Left colon (tissue), 2 donors: Measurements from ENCODE around the gene CEP57. TPM values are rescaled to one million over a fixed set of nuclear protein-coding genes. Genes with fewer than 3 reads are reported as not detected.

Source experiments
- ATAC-seq: fragments of 200-7000 bp; cut with Tn5 transposase; one replicate; pipeline ENCODE4 v1.9.1; 2020; ENCODE audit warnings: mild to moderate bottlenecking, moderate library complexity
- DNase-seq, 2 donors: peaks; one replicate each; pipeline ENCODE4 v3.0.0-alpha.2; 2020
- intact Hi-C, 2 donors: fragments of 100-400 bp; cut with DNase I in 1 of 2; cut with micrococcal nuclease in 1 of 2; formaldehyde crosslinking; loops; one replicate each; pipeline versions ENCODE4 v1.11.2 to v1.14.0; 2022; cut with DNase I, micrococcal nuclease
- long read RNA-seq: library from polyadenylated mRNA; unstranded; transcript quantifications from one replicate; pipeline ENCODE4 v2.0.0, GENCODE V29; 2021
- total RNA-seq, 2 donors: library from RNA; stranded (reverse); fragmentation: NEBNext Ultra II Directional; extraction: Animal tissue kit (Norgen Biotek cat#: 25700); gene quantifications; one replicate each; pipeline ENCODE4 v1.2.1, GENCODE V29; 2021
- donor health status: DM: no; HTN: no; CAD: no.
- donor health status: DM: yes; HTN: yes; CAD: no.

CEP57 gene
- 10 to 100 TPM; 29.4 to 31.7 TPM for total RNA-seq
- long read RNA-seq, transcript CEP57-202 (11 exons, 3,178 nt): major isoform, 11 of 31 reads
- long read RNA-seq, transcript CEP57-210 (7 exons, 2,084 nt): minor isoform, 7 of 31 reads
- long read RNA-seq, partial matches to known transcripts: 5 of 31 reads
- long read RNA-seq, other reads (novel, unspliced or antisense): 7 of 31 reads

DNA sequence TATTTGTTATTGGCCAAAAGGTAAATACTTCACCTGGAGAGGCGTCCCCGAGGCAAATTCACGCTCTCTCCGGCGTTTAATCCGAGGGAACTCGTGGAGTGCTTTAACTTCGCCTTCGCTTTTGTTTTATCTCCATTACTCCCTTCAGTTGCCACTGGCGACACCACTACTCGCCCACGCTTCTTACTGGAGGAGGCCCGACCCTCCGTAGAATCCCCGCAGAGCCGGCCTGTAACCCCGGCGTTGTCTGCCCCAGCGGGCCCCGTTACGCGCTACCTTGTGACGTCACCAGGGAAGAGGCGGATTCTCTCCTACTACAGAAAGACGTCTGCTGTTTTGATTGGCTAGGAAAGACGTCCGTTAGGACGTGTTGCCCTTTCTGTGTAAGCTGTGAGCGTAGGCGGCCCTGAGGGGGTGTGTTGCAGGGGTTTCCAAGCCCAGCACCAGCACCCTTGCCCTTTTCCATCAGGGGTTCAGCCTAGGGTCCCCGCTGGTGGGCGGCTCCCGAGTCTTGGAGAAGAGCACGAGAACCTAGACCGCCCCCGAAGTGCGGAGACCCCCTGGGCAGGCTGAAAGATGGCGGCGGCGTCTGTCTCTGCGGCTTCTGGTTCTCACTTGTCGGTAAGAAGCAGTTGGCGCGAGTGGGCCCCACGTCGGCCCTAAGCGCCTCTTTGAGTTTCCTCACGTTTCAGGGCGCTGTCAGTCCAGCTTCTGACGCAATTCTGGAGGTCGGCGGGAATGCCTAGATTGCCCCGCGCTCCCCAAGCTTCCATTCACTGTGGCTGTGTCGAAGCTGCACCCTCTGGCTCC, at the start of gene CEP57:
Gene CEP57, plus strand, starts transcription at position 376 of the 810 bp plus-strand sequence. Its CDS starts 201 bp downstream, at position 577.
- intact Hi-C loops: no loop called here
- ATAC-seq (peak; percentile 83), DNase-seq (peak; percentile 95 to 97)

DNA sequence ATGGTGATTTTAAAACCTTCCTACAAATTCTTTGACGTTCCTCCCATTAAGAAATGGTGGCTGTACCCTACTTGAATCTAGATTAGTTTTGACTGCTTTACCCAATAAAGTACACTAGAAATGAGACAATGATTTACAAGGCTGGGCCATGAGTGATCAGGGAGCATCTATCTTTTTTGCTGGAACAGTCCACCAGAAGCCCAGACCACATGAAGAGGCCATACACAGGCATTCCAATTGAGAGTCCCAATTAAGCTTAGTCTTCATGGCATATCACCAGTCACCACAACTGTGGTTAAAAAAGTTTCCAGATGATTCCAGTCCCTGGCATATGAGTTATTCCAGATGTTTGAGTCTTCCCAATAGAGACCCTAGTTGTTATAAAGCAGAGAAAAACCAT, 40.2 kb upstream of the CEP57 start:
- intact Hi-C loops: no loop called here
- DNase-seq (no peak), ATAC-seq (no peak)

DNA sequence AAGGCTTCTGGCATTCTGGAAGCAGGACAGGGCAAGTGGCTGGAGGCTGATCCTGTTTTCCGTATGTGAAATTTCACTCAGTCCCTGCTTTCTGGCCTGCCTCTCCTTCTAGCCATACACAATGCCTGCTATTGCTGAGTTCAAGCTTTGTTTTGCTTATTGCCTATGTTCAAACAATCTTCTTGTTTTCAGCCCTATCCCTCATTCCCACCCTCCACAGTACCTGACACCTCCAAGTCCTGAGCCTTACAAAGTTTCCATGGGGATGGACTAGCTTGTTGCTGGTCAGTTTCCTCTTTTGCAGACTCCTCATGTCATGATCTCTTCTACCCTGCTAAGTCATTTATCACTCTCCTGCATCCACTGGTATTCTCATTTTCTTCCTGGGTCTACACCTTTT, 38.8 kb upstream of the CEP57 start:
- no peak for DNase-seq
- ATAC-seq: no peak
- intact Hi-C loops: no loop called here

DNA sequence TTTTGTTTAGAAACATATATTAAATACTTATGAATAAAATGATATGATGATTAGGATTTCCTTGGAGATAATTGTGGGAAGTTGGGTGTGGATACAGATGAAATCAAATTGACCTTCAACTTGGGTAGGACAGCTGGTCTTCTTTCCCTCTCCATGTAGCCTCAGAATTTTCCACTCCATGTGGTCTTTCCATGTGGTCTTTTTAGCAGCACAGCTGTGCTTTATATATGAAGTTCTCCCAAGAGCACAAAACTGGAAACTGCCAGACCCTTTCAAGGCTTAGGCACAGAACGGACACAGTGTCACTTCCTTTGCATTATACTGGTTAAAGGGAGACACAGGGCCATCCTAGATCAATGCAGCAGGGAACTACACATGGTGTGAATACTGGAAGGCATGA, 29.4 kb upstream of the CEP57 start:
- intact Hi-C loops: loop anchor here (5.0 to 10.0 kb wide), 2 partner anchors 606 to 609 kb away; no protein-coding TSS in a partner anchor
- DNase-seq: no peak
- no peak for ATAC-seq

DNA sequence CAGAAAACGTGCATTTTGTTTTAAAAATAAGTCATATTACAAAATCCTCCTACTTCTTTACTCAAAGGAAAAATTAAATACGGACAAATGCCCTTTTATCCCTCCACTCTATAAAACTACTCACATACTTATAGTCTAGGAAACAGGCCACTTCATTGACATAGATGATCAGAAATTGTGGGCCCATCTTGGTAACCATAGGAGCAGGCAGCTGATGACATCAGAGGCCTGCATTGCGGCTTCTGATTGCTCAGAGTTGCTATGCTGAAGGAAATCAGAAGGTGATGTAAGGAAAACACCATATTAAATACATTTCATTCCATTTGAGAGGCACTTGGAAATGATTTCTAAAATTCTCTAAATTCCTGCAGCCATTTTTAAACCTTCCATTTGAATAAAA, 27.8 kb upstream of the CEP57 start:
- DNase-seq (no peak), ATAC-seq (no peak)
- intact Hi-C loops: loop anchor here (5.0 to 10.0 kb wide), 2 partner anchors 608 to 610 kb away; no protein-coding TSS in a partner anchor

DNA sequence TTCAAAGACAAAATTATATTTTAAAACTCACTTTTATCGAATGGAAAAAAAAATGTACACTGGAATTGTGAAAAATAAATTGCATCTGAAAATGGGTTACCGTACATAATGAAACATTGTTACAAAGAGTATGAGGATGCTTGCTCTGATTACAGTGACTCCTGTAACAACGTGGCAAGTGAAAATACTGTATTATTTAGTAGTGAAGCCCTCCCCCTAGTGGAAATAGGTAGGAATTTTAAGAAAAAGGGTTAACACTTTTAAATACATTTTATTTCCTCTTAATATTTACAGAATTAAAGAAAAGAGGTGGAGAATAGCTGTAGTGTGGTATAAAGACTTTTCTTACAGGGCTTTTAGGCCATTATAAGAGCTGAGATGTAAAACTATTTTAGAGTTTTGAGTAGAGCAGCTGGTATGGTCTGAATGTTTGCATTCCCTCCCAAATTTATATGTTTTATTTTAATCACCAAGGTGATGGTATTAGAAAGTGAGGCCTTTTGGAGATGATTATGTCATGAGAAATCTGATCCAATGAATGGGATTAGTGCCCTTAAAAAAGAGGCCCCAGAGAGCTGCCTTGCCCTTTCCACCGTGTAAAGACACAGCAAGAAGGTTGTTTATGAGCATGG, 25.9 kb upstream of the CEP57 start:
- ATAC-seq: peak; percentile 61
- no peak for DNase-seq
- intact Hi-C loops: loop anchor here (5.0 to 10.0 kb wide), 2 partner anchors 610 to 612 kb away; no protein-coding TSS in a partner anchor

DNA sequence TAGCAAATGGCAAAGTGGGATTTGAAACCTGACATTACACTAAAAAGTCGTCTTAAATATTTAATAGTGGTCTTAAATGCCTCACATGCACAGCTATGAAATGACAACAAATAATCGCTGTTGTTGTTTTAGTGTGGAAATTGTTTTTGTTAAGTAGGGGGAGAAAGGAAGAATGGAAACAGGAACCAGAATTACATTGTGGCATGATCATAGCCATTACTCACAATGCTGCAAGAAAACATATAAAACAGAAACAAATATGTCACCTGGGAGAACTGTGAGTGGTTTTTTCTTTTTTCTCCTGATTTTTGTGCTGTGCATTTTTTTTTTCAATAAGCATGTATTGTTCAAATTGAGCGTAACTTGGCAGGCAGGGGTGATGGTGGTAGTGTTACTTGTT, 23.6 kb upstream of the CEP57 start:
- intact Hi-C loops: loop anchor here in 1 of 2 donors (10.0 kb wide), 1 partner anchor 612 kb away; no protein-coding TSS in a partner anchor
- ATAC-seq: no peak

DNA sequence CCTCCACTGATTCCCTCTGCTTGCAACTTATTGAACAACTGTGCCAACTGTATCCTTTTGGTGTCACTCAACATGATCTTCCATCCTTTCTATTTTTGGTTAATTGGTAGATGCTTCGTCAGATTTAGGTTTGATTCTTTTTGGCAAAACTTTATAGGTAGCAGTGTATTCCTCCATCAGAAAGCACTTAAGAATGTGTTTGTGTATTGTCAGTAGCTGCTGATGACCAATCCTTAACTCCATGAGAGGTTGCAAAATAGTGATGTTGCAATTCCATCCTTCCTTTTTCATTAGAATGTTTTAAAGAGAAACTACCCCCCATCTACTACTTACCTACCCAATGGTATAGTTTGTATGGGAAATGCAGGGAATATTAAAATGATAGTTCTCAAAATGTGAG, 22.8 kb upstream of the CEP57 start:
- intact Hi-C loops: loop anchor here in 1 of 2 donors (10.0 kb wide), 1 partner anchor 613 kb away; no protein-coding TSS in a partner anchor
- ATAC-seq (no peak), DNase-seq (no peak)

More for the DNA sequence above, 23.6 kb upstream of the CEP57 start:
- DNase-seq: no peak

DNA sequence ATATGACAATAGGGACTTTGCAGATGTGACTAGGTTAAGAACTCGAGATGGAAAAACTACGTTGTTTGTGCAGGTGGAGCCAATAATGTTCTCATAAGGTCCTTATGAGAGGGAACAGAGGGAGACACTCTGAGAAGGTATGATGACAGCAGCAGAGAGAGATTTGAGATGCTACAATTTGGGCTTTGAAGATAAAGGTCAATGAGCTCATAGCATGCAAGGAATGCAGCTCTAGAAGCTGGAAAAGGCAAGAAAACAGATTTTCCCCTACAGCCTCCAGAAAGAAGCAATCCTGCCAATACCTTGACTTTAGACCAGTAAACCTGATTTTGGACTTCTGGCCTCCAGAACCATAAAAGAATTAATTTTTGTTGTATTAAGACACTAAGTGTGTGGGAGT, 21.8 kb upstream of the CEP57 start:
- ATAC-seq (no peak), DNase-seq (no peak)
- intact Hi-C loops: loop anchor here in 1 of 2 donors (10.0 kb wide), 1 partner anchor 614 kb away; no protein-coding TSS in a partner anchor

DNA sequence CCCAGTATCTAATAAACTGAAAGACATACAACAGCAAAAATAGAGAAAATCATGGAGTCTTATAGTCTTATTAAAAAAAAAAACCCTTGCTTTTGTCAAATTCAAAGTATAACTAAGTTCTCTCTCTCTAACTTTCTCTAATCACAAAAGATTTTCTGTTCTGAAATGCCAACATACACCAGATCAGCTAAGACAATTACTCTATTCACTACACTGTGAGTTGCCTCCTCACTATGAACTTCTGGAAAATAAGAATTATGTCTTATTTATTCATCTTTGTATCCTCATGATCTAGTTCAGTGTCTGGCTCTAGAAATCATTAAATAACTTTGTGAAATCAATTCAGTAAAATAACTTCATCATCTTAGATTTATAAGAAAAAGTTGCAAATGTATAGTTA, 13.4 kb upstream of the CEP57 start:
- ATAC-seq: no peak
- no peak for DNase-seq
- intact Hi-C loops: no loop called here

DNA sequence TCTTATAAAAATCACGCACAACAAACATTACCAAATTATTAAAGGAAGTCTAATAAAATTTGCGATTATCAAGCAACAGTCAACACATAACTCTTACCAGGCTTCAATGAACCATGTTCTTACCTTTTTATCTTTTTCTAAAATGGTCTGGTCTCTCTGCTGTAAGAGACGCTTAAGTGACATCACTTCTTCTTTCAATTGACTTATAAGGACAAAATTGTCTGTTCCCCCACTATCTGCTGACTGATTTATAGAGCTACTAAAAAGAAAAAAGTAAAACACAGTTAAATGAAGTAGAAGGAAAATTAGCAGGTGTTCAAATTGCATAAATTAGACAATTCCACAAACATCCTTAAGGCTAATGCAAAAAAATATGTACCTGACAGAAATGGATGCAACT, 11.6 kb upstream of the CEP57 start:
- intact Hi-C loops: no loop called here
- DNase-seq (no peak), ATAC-seq (no peak)

DNA sequence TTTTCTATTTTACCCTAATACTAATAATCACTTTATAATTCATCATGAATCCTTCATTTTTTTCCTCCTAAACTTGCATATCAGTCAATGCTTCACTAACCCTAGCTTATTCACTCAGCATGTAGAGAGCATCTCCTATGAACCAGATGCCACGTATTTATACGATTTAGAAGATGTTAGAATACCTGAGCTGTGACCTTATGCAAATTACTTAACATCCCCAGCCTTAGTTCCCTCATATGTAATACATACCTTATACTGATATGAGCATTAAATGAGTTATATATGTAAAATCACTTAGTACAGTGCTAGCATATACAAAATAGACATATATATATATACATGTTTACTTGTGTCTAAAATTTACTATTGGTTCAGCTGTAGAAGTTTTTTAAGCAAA, 9.8 kb upstream of the CEP57 start:
- intact Hi-C loops: no loop called here

DNA sequence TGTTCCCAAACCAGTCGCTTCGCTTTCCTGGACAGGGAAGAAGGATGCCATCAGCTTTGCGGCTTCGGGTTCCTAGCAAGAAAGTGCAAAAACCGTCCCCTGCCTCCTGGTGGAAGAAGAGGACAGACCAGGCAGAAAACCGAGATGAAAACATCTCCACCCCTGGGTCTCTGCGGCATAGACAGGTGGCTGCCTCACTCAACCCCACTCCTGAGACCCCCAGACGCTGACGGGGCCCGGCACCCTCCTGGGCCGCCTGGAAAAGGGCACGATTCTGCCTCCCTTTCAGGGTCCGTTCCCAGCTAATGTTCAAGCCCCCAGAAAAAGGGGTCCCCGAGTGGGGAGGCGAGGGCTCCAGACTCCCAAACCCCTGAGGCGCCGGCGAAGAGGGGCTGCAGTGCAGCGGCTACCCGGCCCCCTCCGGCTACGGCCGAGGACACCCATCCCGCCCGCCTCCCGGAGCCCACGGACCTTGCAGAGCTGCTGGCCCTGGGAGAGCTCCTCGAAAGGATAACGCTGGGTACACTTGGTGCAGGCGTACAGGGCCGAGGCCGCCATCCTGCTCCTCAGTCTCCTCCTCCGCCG, 1.3 kb upstream of the CEP57 start:
- peak in 1 of 2 donors; percentile 46 for DNase-seq
- no peak for ATAC-seq
- intact Hi-C loops: no loop called here

More for the DNA sequence above, 9.8 kb upstream of the CEP57 start:
- DNase-seq (no peak), ATAC-seq (no peak)

DNA sequence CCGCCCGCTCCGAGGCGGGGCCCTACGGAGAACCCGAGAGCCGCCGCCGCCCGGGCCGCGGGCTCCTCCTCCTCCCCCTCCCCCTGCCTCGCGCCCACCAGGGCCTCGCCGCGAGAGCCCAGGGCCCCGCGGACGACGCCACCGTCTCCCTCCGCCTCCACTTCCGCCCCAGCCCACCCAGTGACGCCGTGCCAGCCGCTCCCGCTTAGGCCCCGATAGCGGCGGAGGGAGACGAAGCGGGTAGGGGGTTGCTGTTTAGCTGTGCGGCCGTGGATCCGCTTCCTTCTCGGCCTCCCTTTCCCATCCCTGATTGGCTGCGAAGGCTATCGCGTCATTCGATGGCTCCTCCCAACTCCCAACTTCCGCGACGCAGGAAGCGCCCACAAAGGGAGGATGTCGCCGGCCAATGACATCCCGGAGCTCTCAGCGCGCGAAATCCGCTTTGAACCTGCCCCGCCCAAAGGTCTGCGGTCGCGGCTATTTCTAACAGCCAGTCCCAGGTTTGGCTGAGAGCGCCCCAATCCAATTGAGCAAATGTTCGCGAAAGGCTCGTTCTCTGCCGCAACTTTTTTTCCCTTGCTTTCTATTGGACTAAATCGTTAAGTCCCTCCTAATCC, 684 bp upstream of the CEP57 start, which contains the start of gene FAM76B:
Gene FAM76B, minus strand, starts transcription at position 277 of the 617 bp plus-strand sequence. CDS start 304 bp downstream, outside the sequence.
- intact Hi-C loops: no loop called here
- peak; percentile 86 for ATAC-seq

DNA sequence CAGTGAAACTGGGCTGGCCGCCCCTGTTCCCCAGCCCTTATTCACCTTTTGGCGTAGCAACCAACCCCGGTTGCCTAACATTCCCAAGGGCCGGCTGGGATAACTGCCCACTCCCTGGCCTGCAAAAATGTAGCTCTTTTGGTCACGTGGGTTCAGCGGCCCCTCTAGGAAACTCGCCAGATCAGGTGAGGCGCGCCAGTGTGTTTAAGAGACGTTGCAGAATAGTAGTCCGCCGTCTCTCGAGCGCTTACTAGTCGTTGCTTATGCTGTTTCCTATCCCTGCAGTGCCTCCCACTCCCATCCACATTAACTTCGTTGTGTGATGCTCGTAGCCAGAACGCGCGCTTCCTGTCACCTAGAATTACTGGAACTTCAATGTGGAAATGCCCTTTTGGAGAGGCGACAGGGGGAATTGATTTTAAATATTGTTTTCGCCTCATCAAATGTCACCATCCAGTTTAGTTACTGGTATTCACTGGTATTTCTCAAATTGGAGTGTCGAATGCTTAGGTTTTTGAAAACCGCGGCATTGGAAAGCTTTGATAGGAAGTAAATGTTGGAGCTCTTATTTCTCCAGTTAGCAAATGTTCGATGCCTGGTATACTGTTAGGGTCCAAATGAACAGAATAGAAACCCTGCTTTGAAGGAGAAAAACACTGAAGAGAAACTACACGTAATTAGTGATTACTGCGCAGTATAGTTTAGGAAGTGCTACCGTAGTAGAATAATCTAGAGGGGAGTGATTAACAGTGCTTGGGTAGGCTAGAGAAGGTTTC, 823 bp downstream of the CEP57 start:
- ATAC-seq: peak; percentile 15
- intact Hi-C loops: no loop called here
- peak; percentile 73 to 78 for DNase-seq

More for the DNA sequence above, 684 bp upstream of the CEP57 start, which contains the start of gene FAM76B:
- peak; percentile 97 to 98 for DNase-seq

DNA sequence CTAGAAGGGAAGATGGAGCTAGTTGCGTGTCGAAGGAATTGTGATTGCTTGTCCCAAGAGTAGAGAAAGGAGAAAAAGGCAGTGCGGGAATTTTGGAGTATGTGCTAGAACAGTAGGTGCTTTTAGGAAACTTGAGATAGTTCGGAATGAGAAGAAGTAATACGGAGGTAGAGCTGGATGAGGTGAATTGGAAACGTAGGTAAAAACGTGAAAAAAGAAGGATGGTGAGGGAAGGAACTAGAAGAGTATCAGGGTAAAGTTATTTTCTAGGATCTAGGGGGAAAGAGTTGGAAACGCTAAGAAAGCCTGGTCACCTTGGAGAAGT, 1.4 kb downstream of the CEP57 start:
- intact Hi-C loops: no loop called here
- ATAC-seq: no peak
- no peak for DNase-seq

DNA sequence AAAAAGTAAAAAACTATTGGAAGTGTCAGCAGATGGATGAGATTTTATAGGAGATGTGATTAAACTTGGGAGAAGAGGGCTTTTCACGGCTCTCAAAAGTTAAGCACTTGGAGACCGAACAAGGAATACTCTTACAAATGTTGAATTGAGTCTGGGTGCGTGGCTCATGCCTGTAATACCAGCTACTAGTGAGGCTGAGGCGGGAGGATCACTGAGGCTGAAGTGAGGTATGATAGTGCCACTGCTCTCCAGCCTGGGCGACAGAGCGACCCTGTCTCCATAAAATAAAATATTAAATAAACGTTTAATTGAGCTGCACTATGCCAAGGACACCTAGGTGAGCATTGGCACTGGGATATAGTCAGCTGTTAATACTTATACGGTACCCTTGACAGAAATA, 1.9 kb downstream of the CEP57 start:
- no peak for ATAC-seq
- intact Hi-C loops: no loop called here
- peak in 1 of 2 donors; percentile 9 for DNase-seq

DNA sequence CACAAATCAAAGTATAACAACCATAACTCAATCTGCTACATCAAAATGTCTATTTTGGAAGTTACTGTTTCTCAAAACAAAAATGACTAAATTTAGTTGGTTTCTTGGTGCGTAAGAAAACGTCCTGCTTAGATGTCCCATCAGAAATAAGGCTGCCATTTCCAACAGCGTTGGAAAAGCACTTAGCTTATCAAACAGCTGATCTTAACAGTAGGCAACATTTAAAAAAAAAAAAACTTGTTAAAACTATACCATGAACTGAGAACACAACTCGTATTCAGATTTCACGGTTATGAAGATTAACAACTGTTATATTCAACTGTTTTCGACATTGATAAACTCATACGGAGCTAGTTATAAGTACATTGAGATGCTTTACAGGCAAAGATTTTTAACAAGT, 2.4 kb downstream of the CEP57 start:
- intact Hi-C loops: no loop called here
- ATAC-seq (no peak), DNase-seq (no peak)
